HEK293 (cell line): ENCODE results near the gene STEAP1B.

ENCODE experiments used
- CTCF ChIA-PET: fragments of 350-600 bp; formaldehyde crosslinking; extraction: SDS; loops from one replicate; lab custom pipeline; 2021; ENCODE audit warnings: antibody characterized with exemption; lab: Yijun Ruan, JAX
- POLR2A ChIA-PET: fragments of 300-600 bp; formaldehyde crosslinking; extraction: SDS; loops from one replicate; lab custom pipeline; 2020; ENCODE audit warnings: antibody characterized with exemption, inconsistent platforms; lab: Yijun Ruan, JAX
- H3K27ac ChIP-seq: fragments of 200-500 bp; sonication (Bioruptor generic); 2 replicates; pipeline ENCODE4 v1.5.1; 2014; ENCODE audit warnings: low read depth, low read length, control low read depth, inconsistent platforms; ENCODE audit errors: extremely low read depth
- H3K36me3 ChIP-seq, 2 experiments: fragments of 200-500 bp in 1 of 2; sonication (Bioruptor generic) in 1 of 2; 1 replicate in 1 of 2; 2 replicates in 1 of 2; pipeline ENCODE4 v1.5.1; 2014 to 2017; ENCODE audit warnings: inconsistent platforms in 2 of 2, low read length in 2 of 2; ENCODE audit not compliant: control insufficient read depth in 2 of 2, insufficient read depth in 1 of 2
- H3K4me1 ChIP-seq: fragments of 200-500 bp; sonication (Bioruptor generic); 2 replicates; pipeline ENCODE4 v1.5.1; 2014; ENCODE audit warnings: mild to moderate bottlenecking, low read length, inconsistent platforms; ENCODE audit not compliant: control insufficient read depth, insufficient read depth
- H3K4me3 ChIP-seq: 2 replicates; pipeline ENCODE4 v1.5.1; 2011; ENCODE audit warnings: low read depth, mild to moderate bottlenecking, control low read depth, low read length, moderate library complexity
- H3K9me3 ChIP-seq: fragments of 200-500 bp; sonication (Bioruptor generic); 2 replicates; pipeline ENCODE4 v1.5.1; 2014; ENCODE audit warnings: low read depth, low read length, inconsistent platforms; ENCODE audit not compliant: control insufficient read depth, insufficient read depth
- GLIS2 ChIP-seq: fragments of 450-650 bp; formaldehyde crosslinking; IDR thresholded peaks from 2 replicates; pipeline ENCODE4 v1.5.1; 2016; ENCODE audit warnings: missing biosample characterization, missing genetic modification characterization
- HOXC10 ChIP-seq: sonication (generic); formaldehyde crosslinking; IDR thresholded peaks from 2 replicates; pipeline ENCODE4 v1.8.1; 2023; ENCODE audit warnings: mild to moderate bottlenecking, missing genetic modification reagents
- MEIS1 ChIP-seq: sonication (generic); formaldehyde crosslinking; IDR thresholded peaks from 2 replicates; pipeline ENCODE4 v1.8.1; 2022; ENCODE audit warnings: missing genetic modification reagents, mild to moderate bottlenecking, borderline replicate concordance
- ZNF10 ChIP-seq: fragments of 450-650 bp; formaldehyde crosslinking; IDR thresholded peaks from 2 replicates; pipeline ENCODE4 v1.5.1; 2017; ENCODE audit warnings: missing biosample characterization, missing genetic modification characterization
- ZNF202 ChIP-seq: fragments of 450-650 bp; formaldehyde crosslinking; IDR thresholded peaks from 2 replicates; pipeline ENCODE4 v1.5.1; 2016; ENCODE audit warnings: missing biosample characterization, missing genetic modification characterization, borderline replicate concordance
- ZNF211 ChIP-seq: fragments of 450-650 bp; formaldehyde crosslinking; IDR thresholded peaks from 2 replicates; pipeline ENCODE4 v1.5.1; 2016; ENCODE audit warnings: low read depth, missing biosample characterization, missing genetic modification characterization
- ZNF239 ChIP-seq: fragments of 450-650 bp; formaldehyde crosslinking; IDR thresholded peaks from 2 replicates; pipeline ENCODE4 v1.5.1; 2016; ENCODE audit warnings: missing biosample characterization, missing genetic modification characterization
- ZNF501 ChIP-seq: fragments of 450-650 bp; formaldehyde crosslinking; IDR thresholded peaks from 2 replicates; pipeline ENCODE4 v1.5.1; 2016; ENCODE audit warnings: missing biosample characterization, missing genetic modification characterization
- ZNF530 ChIP-seq: fragments of 450-650 bp; formaldehyde crosslinking; IDR thresholded peaks from 2 replicates; pipeline ENCODE4 v1.5.1; 2016; ENCODE audit warnings: low read depth, missing biosample characterization, missing genetic modification characterization
- ZNF549 ChIP-seq: fragments of 450-650 bp; IDR thresholded peaks from 2 replicates; pipeline ENCODE4 v1.5.1; 2018; ENCODE audit warnings: missing biosample characterization, missing genetic modification characterization, mild to moderate bottlenecking, inconsistent platforms, moderate library complexity
- ZNF626 ChIP-seq: fragments of 450-650 bp; sonication (Bioruptor Pico); formaldehyde crosslinking; IDR thresholded peaks from 2 replicates; pipeline ENCODE4 v1.5.1; 2018; ENCODE audit warnings: missing biosample characterization, missing genetic modification characterization, inconsistent platforms
- ZSCAN23 ChIP-seq: fragments of 450-650 bp; formaldehyde crosslinking; IDR thresholded peaks from 2 replicates; pipeline ENCODE4 v1.5.1; 2016; ENCODE audit warnings: missing biosample characterization, missing genetic modification characterization
- ZSCAN30 ChIP-seq: fragments of 450-650 bp; IDR thresholded peaks from 2 replicates; pipeline ENCODE4 v1.5.1; 2018; ENCODE audit warnings: missing biosample characterization, mild to moderate bottlenecking, missing genetic modification characterization, moderate library complexity
- TF ChIP-seq, protein P1 (sequence below): fragments of 450-650 bp; formaldehyde crosslinking; IDR thresholded peaks from 2 replicates; pipeline ENCODE4 v1.5.1; 2016; ENCODE audit warnings: missing biosample characterization, missing genetic modification characterization
- TF ChIP-seq, protein P2 (sequence below): fragments of 450-650 bp; formaldehyde crosslinking; IDR thresholded peaks from 2 replicates; pipeline ENCODE4 v1.5.1; 2016; ENCODE audit warnings: missing biosample characterization, missing genetic modification characterization
- TF ChIP-seq, protein P3 (sequence below): fragments of 450-650 bp; formaldehyde crosslinking; IDR thresholded peaks from 2 replicates; pipeline ENCODE4 v1.5.1; 2016; ENCODE audit warnings: missing biosample characterization, missing genetic modification characterization
- TF ChIP-seq, protein P4 (sequence below): fragments of 450-650 bp; formaldehyde crosslinking; IDR thresholded peaks from 2 replicates; pipeline ENCODE4 v1.5.1; 2017; ENCODE audit warnings: missing biosample characterization, mild to moderate bottlenecking, missing genetic modification characterization, moderate library complexity

The STEAP1B gene

DNA sequence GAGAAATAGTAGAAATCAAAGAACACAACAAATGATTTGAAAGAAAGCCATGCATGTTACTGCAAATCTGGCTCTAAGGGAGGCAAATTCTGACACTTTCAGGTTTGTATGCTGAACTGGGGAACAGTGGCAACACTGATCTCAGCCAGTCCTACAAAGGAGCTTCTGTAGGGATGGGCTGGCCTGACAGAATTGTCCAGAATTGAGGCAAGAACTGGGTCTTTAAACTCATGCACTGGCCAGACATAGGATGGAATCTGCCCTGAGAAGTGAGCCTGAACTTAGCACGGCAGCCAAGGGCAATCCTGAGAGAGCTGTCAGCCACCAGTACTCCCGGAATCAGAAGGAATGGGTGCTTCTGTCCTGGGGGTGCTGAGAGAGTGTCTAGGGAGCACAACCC is 72.1 kb downstream of the STEAP1B start:
- Histone ChIP-seq H3K36me3 (no peaks in the 10 kb centered on the region), H3K9me3 (no peaks in the 10 kb centered on the region), H3K27ac (no peak overlapping the region), H3K4me3 (no peak overlapping the region), H3K4me1 (no peaks in the 10 kb centered on the region)
- TF ChIP-seq, protein P1, sequence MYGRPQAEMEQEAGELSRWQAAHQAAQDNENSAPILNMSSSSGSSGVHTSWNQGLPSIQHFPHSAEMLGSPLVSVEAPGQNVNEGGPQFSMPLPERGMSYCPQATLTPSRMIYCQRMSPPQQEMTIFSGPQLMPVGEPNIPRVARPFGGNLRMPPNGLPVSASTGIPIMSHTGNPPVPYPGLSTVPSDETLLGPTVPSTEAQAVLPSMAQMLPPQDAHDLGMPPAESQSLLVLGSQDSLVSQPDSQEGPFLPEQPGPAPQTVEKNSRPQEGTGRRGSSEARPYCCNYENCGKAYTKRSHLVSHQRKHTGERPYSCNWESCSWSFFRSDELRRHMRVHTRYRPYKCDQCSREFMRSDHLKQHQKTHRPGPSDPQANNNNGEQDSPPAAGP (tag by site-specific recombination), result no peak
- TF ChIP-seq ZSCAN30 (tag by site-specific recombination) (no peak), ZNF211 (tag by site-specific recombination) (no peak), ZNF239 (tag by site-specific recombination) (no peak)
- ChIA-PET CTCF (interaction anchor here (0.7 kb wide), 1 partner anchor 25 kb away, joined by 6 read pairs; no protein-coding TSS in a partner anchor), POLR2A (no interaction called here)

DNA sequence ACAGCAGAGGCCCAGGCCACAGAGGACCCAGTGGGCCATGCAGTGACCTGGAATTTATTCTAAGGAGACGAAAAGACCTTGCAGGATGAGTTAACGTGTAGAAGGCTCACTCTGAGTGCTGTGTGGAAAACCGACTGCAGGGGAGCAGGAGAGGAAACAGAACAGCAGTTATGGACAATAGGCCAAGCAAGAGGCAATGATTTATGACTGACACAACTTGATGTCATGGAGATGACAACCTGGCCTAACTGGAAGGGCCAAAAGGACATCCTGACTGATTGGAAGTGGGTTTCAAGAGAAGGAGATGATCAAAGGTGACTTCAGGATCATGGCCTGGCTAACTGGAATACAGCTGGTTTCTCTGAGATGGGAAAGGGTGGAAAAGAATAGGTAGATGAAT is 72.9 kb downstream of the STEAP1B start:
- no peaks in the 10 kb centered on the region for H3K4me1 ChIP-seq
- TF ChIP-seq MEIS1 (CRISPR knock-in tag) (no peak), ZNF10 (tag by site-specific recombination) (no peak), ZSCAN23 (tag by site-specific recombination) (no peak), ZNF530 (tag by site-specific recombination) (no peak), ZNF549 (tag by site-specific recombination) (no peak), ZNF626 (tag by site-specific recombination) (no peak), ZNF202 (tag by site-specific recombination) (no peak), GLIS2 (tag by site-specific recombination) (no peak), ZNF501 (tag by site-specific recombination) (no peak), HOXC10 (CRISPR knock-in tag) (no peak)
- TF ChIP-seq, protein P2, sequence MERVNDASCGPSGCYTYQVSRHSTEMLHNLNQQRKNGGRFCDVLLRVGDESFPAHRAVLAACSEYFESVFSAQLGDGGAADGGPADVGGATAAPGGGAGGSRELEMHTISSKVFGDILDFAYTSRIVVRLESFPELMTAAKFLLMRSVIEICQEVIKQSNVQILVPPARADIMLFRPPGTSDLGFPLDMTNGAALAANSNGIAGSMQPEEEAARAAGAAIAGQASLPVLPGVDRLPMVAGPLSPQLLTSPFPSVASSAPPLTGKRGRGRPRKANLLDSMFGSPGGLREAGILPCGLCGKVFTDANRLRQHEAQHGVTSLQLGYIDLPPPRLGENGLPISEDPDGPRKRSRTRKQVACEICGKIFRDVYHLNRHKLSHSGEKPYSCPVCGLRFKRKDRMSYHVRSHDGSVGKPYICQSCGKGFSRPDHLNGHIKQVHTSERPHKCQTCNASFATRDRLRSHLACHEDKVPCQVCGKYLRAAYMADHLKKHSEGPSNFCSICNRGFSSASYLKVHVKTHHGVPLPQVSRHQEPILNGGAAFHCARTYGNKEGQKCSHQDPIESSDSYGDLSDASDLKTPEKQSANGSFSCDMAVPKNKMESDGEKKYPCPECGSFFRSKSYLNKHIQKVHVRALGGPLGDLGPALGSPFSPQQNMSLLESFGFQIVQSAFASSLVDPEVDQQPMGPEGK, result no peak
- TF ChIP-seq, protein P3, sequence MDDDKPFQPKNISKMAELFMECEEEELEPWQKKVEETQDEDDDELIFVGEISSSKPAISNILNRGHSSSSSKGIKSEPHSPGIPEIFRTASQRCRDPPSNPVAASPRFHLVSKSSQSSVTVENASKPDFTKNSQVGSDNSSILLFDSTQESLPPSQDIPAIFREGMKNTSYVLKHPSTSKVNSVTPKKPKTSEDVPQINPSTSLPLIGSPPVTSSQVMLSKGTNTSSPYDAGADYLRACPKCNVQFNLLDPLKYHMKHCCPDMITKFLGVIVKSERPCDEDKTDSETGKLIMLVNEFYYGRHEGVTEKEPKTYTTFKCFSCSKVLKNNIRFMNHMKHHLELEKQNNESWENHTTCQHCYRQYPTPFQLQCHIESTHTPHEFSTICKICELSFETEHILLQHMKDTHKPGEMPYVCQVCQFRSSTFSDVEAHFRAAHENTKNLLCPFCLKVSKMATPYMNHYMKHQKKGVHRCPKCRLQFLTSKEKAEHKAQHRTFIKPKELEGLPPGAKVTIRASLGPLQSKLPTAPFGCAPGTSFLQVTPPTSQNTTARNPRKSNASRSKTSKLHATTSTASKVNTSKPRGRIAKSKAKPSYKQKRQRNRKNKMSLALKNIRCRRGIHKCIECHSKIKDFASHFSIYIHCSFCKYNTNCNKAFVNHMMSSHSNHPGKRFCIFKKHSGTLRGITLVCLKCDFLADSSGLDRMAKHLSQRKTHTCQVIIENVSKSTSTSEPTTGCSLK (tag by site-specific recombination), result no peak
- TF ChIP-seq, protein P4, sequence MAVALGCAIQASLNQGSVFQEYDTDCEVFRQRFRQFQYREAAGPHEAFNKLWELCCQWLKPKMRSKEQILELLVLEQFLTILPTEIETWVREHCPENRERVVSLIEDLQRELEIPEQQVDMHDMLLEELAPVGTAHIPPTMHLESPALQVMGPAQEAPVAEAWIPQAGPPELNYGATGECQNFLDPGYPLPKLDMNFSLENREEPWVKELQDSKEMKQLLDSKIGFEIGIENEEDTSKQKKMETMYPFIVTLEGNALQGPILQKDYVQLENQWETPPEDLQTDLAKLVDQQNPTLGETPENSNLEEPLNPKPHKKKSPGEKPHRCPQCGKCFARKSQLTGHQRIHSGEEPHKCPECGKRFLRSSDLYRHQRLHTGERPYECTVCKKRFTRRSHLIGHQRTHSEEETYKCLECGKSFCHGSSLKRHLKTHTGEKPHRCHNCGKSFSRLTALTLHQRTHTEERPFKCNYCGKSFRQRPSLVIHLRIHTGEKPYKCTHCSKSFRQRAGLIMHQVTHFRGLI (tag by site-specific recombination), result no peak
- no peak overlapping the region for H3K27ac ChIP-seq
- CTCF ChIA-PET, result no interaction called here
- H3K9me3 ChIP-seq, result no peaks in the 10 kb centered on the region
- H3K4me3 ChIP-seq, result no peak overlapping the region
- no peaks in the 10 kb centered on the region for H3K36me3 ChIP-seq
- POLR2A ChIA-PET, result no interaction called here
